ENCODE measurements around the gene LAS1L.

Gene LAS1L

DNA sequence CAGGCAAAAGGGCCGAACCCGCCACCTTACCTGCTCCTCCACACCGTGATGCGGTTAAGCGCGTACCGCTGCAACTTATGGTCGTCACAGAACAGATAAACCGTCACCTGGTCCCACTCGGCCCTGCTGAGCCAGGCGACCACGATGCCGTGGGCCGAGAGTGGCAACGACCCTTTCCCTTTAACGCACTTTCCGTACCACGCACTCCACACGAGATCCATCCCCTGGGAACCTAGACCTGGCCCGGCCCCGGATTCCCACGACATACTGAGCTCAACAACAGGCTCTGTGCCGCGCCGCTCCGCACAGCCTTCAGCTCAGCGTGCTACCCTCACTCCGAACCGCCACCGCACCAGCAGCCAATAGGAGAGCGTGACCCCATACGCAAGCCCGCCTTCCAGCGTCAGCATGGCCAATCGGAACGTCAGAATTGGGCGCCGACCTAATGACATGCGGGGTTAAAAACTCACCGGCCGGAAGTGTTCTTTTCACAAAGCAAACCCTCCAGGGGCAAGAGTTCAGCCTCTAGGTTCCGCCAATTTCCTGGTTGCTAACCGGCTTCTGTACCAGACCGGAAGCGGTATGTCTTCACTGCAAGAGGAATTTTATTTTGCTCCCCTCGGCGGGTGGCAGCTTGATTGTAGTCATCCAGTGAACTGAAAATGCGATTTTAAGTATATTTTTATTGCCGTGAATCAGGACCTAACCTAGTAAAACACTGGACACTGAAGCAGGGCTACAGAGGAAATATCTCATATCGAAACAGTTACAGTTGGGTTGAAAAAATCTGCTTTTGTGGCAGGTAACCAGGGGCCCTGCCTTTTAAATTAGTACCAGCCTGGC lies at the start of gene LAS1L:
LAS1L (minus strand) TSS at position 338 of the 843 bp plus-strand sequence; CDS start at position 266, 72 bp downstream.
- H3K27ac ChIP-seq, result peak within 1 kb of the TSS; percentile 85

DNA sequence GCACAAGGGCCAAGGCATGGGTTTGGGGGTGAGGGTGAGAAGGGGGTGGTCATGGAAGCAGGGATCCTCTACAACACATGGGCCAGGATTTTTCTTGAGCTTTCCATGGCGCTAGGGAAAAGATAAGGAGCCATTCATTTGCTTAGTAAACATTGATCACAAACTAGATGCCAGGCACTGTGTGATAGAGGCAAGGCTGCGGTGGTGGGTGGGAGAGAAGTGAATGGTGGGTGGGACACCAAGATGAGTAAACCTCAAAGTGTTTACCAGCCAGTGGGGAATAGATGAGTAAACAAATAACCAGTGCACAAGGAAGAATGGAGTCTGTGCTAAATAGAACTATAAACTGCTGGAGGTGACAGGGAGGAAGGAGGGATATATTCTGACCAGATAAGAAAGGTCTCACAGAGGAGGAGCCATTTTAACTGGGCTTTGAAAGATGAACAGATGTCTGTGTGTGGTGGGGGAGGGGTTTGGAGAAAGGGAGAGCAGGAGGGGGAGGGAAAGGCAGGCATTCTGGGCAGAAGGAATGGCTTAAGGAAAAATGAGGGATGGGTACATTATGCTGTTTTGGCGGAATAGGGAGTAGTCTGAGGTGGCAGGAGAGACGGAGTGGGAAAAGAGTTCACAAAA lies 48.0 kb upstream of the LAS1L start:
- TF ChIP-seq, protein P1, sequence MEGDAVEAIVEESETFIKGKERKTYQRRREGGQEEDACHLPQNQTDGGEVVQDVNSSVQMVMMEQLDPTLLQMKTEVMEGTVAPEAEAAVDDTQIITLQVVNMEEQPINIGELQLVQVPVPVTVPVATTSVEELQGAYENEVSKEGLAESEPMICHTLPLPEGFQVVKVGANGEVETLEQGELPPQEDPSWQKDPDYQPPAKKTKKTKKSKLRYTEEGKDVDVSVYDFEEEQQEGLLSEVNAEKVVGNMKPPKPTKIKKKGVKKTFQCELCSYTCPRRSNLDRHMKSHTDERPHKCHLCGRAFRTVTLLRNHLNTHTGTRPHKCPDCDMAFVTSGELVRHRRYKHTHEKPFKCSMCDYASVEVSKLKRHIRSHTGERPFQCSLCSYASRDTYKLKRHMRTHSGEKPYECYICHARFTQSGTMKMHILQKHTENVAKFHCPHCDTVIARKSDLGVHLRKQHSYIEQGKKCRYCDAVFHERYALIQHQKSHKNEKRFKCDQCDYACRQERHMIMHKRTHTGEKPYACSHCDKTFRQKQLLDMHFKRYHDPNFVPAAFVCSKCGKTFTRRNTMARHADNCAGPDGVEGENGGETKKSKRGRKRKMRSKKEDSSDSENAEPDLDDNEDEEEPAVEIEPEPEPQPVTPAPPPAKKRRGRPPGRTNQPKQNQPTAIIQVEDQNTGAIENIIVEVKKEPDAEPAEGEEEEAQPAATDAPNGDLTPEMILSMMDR (conservative IDR thresholded peaks at IDR 0.05), result no peak
- no peak overlapping the region for H3K27ac ChIP-seq

More for the DNA sequence above, at the start of gene LAS1L:
- peak; percentile 39 for TF ChIP-seq ZFX (IDR thresholded peaks at IDR 0.05)
- TF ChIP-seq, protein P1 (conservative IDR thresholded peaks at IDR 0.05), result no peak

DNA sequence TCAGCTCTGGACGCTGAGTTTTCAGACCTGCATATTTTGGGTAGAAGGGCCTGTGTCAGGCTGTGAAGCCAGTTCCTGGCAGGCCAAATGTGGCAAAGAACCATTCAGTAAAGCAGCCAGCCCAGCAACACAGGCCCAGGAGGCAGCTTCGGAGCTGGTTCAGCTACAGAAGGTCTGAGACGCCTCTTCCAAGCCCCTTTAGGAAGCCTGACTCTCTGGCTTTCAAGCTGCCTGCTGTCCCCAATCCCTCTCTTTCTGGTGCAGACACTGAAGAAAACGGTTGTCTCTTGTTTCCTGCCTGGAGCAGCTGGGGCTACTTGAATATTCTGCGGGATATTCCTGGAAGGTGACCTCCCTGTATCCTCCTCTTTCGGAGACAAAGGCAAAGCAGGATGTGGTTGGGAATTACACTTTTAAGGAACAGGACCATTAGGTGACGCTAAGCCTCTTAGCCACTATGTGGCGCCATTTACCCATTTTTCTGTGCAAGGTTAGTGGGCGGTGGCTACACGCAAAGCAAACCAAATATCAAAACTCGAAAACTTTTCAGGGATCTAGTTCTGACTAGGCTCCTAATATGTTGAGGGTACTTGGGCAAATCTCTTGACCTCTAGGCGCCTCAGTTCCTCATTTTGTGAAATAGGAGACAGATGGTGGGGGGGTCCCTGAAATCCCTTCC lies 47.2 kb upstream of the LAS1L start:
- TF ChIP-seq, protein P1 (conservative IDR thresholded peaks at IDR 0.05), result peak; percentile 72
- no peak for TF ChIP-seq ZFX (IDR thresholded peaks at IDR 0.05)
- no peak overlapping the region for H3K27ac ChIP-seq

DNA sequence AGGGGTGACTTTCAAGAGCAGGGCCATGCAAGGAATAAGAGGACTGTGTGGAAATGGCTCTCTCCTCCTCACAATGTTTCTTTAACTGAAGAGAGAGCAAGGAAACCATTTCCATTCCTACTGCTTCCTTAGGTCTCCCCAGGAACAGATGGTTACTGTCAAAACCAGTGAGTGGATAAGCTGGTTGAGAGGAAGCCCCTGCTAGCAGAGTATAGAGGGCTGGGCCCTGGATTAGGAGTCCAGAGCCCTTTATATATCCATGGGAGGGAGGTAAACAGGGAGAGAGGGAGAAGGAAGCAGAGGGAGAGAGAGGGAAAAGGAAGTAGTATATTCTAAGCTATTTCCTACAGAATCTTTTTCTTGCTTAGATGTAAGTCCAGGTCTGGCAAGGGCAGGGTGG lies 43.8 kb upstream of the LAS1L start:
- TF ChIP-seq, protein P1 (conservative IDR thresholded peaks at IDR 0.05), result no peak
- TF ChIP-seq ZFX (IDR thresholded peaks at IDR 0.05), result no peak
- no peak overlapping the region for H3K27ac ChIP-seq

DNA sequence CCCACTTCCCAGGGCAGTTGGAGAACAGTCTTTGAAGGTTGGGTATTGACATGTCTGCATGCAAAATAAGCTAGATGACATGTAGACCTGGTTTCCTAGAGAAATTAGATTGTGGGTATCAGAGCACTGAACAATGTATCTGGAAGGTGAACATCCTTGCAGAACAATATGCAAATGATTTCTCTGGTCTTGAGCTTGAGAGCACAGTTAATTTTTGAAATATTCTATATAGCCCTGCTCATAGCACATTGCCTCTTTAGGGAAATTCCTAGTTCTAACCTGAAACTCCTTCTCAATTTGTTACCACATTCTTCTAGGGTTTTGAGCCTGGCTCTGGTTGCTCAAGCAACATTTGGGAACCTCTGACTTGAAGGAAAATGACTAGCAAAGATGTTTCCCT lies 41.6 kb upstream of the LAS1L start:
- H3K27ac ChIP-seq, result no peak overlapping the region
- no peak for TF ChIP-seq ZFX (IDR thresholded peaks at IDR 0.05)
- TF ChIP-seq, protein P1 (conservative IDR thresholded peaks at IDR 0.05), result no peak

DNA sequence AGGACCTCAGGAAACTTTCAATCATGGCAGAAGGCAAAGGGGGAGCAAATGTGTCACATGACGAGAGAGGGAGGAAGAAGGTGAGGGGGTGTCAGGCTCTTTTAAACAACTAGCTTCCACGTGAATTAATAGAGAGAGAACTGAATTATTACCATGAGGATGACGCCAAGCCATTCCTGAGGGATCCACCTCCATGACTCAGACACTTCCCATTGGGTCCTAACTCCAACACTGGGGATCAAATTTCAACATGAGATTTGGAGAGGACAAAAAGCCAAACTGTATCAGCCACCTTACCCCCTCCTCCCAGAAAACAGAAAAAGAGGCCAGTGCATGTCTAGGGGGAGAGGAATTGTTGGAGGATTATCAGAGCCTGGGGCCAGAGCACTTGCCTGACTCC lies 40.4 kb upstream of the LAS1L start:
- TF ChIP-seq ZFX (IDR thresholded peaks at IDR 0.05), result no peak
- TF ChIP-seq, protein P1 (conservative IDR thresholded peaks at IDR 0.05), result no peak
- H3K27ac ChIP-seq, result no peak overlapping the region

DNA sequence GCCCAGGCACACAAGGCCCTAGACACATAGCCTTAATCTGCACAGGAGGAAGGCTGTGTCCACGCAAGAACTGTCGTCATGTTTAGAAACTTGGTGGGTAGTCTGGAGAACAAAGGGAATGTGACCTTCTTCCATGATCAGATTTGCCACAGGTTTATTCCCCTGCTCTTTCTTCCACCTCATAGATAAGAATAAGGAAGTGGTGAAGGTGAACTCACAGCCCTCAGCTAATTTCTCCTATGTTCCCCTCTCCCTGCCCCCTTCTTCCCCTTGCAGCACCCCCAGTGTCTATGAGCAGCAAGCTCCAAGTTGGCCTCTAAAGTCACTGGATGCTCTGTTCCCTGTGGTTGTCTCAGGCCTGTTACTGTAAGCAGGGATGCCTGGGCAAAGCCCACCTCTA lies 39.8 kb upstream of the LAS1L start:
- TF ChIP-seq ZFX (IDR thresholded peaks at IDR 0.05), result no peak
- TF ChIP-seq, protein P1 (conservative IDR thresholded peaks at IDR 0.05), result no peak

More for the DNA sequence above, 39.8 kb upstream of the LAS1L start:
- H3K27ac ChIP-seq, result no peak overlapping the region

Data from C4-2B (cell line).